ENCODE results near the gene EIF3CL. TPM values are rescaled to one million over a fixed set of nuclear protein-coding genes. Genes with fewer than 3 reads are reported as not detected.
"Not testable (repeated sequence)": the region's sequence is repeated elsewhere in the genome, so short reads cannot be mapped to it uniquely, and the experiment has no call there.

Gene EIF3CL
- total RNA-seq, 2 donors from 2014 or later = 38.1 to 54.3 TPM

DNA sequence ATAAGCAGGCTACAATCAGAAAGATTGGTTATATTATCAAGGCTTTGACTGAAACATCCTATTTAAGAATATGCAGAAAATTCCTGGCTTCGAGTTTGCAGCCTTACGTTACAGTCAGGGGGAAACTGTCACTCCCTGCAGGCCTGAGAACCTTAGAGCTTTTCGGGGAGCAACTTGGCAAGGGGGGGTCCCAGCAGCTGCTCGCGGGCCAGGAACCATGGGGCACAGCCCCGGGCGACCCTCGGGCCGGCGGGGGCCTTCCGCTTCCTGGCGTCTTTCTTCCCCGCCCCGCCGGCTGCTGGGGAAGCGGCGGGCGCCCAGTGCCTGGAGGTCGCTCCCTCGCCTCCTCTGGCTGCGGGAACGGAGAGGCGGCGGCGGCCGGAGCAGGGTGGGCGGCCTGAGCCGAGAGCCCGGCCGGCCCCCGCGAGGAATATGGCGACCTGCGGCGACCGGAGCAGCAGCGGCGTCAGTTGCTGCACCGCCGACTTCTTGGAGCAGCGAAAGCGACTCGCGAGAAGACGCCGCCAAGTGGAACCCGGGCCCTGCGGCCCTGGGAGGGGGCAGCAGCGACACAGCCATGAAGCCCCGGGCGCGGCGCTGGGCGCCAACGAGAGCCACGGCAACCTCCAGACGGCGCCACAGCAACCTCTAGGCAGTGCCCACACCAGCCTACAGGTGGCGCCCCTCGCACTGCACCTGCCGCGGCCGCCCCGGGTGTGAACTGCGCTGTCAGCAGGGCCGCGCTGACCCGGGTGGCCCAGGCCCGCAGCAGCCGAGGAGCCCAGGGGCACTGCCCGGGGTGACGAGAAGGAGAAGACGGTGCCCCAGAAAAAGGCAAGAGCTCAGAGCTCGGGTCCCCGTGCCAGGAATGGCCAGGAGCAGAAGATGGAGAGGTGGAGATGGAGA, 39.1 kb downstream of the EIF3CL start:
- H3K9ac ChIP-seq (ENCODE audit: extremely low read depth, low read length, poor library complexity, severe bottlenecking); H3K4me1 Mint-ChIP-seq; H3K4me3 Mint-ChIP-seq; H3K4me3 ChIP-seq (ENCODE audit: low read length); H3K9me3 Mint-ChIP-seq; H3K27me3 ChIP-seq (ENCODE audit: control insufficient read depth, insufficient read depth, low read length, poor library complexity, severe bottlenecking); H3K36me3 ChIP-seq (ENCODE audit: control insufficient read depth, insufficient read depth, low read length); DNase-seq; H3K27ac Mint-ChIP-seq; H3K27me3 Mint-ChIP-seq (ENCODE audit: insufficient read depth); H3K9me3 ChIP-seq (ENCODE audit: control insufficient read depth, low read length); H3K36me3 Mint-ChIP-seq (ENCODE audit: low read depth); H3K4me1 ChIP-seq (ENCODE audit: control insufficient read depth, insufficient read depth, low read length); H3K27ac ChIP-seq (ENCODE audit: low read depth, low read length): not testable (repeated sequence)
- WGBS, 2 experiments (ENCODE audit: insufficient coverage in 1 of 2, insufficient read length in 1 of 2) = no CpG with 5 or more reads among the region's 75 CpGs
- TF ChIP-seq, protein P1, sequence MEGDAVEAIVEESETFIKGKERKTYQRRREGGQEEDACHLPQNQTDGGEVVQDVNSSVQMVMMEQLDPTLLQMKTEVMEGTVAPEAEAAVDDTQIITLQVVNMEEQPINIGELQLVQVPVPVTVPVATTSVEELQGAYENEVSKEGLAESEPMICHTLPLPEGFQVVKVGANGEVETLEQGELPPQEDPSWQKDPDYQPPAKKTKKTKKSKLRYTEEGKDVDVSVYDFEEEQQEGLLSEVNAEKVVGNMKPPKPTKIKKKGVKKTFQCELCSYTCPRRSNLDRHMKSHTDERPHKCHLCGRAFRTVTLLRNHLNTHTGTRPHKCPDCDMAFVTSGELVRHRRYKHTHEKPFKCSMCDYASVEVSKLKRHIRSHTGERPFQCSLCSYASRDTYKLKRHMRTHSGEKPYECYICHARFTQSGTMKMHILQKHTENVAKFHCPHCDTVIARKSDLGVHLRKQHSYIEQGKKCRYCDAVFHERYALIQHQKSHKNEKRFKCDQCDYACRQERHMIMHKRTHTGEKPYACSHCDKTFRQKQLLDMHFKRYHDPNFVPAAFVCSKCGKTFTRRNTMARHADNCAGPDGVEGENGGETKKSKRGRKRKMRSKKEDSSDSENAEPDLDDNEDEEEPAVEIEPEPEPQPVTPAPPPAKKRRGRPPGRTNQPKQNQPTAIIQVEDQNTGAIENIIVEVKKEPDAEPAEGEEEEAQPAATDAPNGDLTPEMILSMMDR (conservative IDR thresholded peaks at IDR 0.05) = peak; percentile 20

DNA sequence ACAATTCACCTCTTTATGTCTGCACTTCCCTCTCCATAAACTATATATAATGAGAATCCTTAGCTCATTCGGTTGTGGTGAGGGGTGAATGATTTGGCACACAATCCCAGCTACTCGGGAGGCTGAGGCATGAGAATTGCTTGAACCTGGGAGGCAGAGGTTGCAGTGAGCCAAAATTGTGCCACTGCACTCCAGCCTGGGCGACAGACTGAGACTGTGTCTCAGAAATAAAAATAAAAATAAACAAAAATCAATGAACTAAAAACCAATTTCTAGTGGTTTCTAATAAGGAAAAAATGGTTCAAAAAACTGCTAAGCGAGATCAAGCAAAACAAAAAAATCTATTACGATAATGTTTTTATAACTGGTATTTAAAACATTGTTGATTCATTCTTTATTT, 40.2 kb downstream of the EIF3CL start, which contains the start of gene NPIPB6:
Gene NPIPB6 (minus strand): TSS at position 101 of the 400 bp plus-strand sequence. CDS start 686 bp downstream, outside the sequence.
- H3K9me3 Mint-ChIP-seq = not testable (repeated sequence)
- no CpG with 5 or more reads among the region's 5 CpGs for WGBS, 2 experiments (ENCODE audit: insufficient coverage in 1 of 2, insufficient read length in 1 of 2)

DNA sequence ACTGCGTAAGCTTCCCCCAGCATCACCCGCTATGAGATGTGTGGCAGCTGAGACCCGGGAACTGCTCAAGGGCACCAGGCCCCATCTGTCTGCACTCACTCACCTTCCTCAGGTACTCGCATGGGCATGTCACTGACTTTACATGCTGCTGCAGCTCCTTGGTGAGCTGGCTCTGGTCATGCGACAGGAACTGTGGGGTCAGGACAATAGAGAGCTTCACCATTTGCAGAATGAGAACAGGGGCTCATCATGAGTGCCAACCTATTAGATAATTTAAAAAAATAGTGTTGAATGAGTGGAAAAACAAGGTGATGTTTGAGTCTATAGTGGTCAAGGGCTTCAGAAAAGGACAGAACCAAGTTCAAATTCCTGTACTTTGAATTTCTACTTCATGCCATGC, 41.0 kb downstream of the EIF3CL start:
- H3K27me3 ChIP-seq (ENCODE audit: control insufficient read depth, insufficient read depth, low read length, poor library complexity, severe bottlenecking); DNase-seq; H3K9ac ChIP-seq (ENCODE audit: extremely low read depth, low read length, poor library complexity, severe bottlenecking); H3K36me3 ChIP-seq (ENCODE audit: control insufficient read depth, insufficient read depth, low read length); H3K27me3 Mint-ChIP-seq (ENCODE audit: insufficient read depth); H3K4me3 Mint-ChIP-seq; H3K4me1 ChIP-seq (ENCODE audit: control insufficient read depth, insufficient read depth, low read length); H3K9me3 Mint-ChIP-seq; H3K36me3 Mint-ChIP-seq (ENCODE audit: low read depth); H3K4me3 ChIP-seq (ENCODE audit: low read length); H3K27ac ChIP-seq (ENCODE audit: low read depth, low read length); H3K9me3 ChIP-seq (ENCODE audit: control insufficient read depth, low read length); H3K4me1 Mint-ChIP-seq; H3K27ac Mint-ChIP-seq: not testable (repeated sequence)
- 90% methylated on average over 2 of the region's 5 CpGs; no CpG with 5 or more reads in 1 of the 2 experiments for WGBS, 2 experiments (ENCODE audit: insufficient coverage in 1 of 2, insufficient read length in 1 of 2)

More for the DNA sequence above, 40.2 kb downstream of the EIF3CL start, which contains the start of gene NPIPB6:
- H3K36me3 Mint-ChIP-seq (ENCODE audit: low read depth); H3K27ac ChIP-seq (ENCODE audit: low read depth, low read length); DNase-seq; H3K27me3 Mint-ChIP-seq (ENCODE audit: insufficient read depth); H3K9ac ChIP-seq (ENCODE audit: extremely low read depth, low read length, poor library complexity, severe bottlenecking); H3K4me1 ChIP-seq (ENCODE audit: control insufficient read depth, insufficient read depth, low read length); H3K4me1 Mint-ChIP-seq; H3K36me3 ChIP-seq (ENCODE audit: control insufficient read depth, insufficient read depth, low read length); H3K27ac Mint-ChIP-seq; H3K27me3 ChIP-seq (ENCODE audit: control insufficient read depth, insufficient read depth, low read length, poor library complexity, severe bottlenecking); H3K4me3 Mint-ChIP-seq; H3K9me3 ChIP-seq (ENCODE audit: control insufficient read depth, low read length); H3K4me3 ChIP-seq (ENCODE audit: low read length): not testable (repeated sequence)

DNA sequence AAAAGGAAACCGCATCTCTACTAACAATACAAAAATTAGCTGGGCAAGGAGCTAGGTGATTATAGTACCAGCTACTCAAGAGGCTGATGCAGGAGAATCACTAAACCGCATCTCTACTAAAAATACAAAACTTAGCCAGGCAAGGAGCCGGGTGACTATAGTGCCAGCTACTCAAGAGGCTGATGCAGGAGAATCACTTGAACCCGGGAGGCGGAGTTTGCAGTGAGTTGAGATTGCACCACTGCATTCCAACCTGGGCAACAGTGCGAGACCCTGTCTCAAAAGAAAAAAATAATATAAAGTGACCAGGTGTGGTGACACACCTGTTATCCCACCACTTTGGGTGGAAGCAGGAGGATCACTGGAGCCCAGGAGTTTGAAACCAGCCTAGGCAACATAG, 65.4 kb downstream of the EIF3CL start:
- not testable (repeated sequence) for H3K9me3 ChIP-seq (ENCODE audit: control insufficient read depth, low read length); H3K4me1 Mint-ChIP-seq; H3K36me3 Mint-ChIP-seq (ENCODE audit: low read depth); DNase-seq; H3K9ac ChIP-seq (ENCODE audit: extremely low read depth, low read length, poor library complexity, severe bottlenecking); H3K27ac Mint-ChIP-seq; H3K4me3 Mint-ChIP-seq; H3K36me3 ChIP-seq (ENCODE audit: control insufficient read depth, insufficient read depth, low read length); H3K27me3 ChIP-seq (ENCODE audit: control insufficient read depth, insufficient read depth, low read length, poor library complexity, severe bottlenecking); H3K27ac ChIP-seq (ENCODE audit: low read depth, low read length); H3K4me1 ChIP-seq (ENCODE audit: control insufficient read depth, insufficient read depth, low read length); H3K9me3 Mint-ChIP-seq; H3K27me3 Mint-ChIP-seq (ENCODE audit: insufficient read depth); H3K4me3 ChIP-seq (ENCODE audit: low read length)
- WGBS, 2 experiments (ENCODE audit: insufficient coverage in 1 of 2, insufficient read length in 1 of 2) = 100% methylated on average over 4 of the region's 6 CpGs; no CpG with 5 or more reads in 1 of the 2 experiments

DNA sequence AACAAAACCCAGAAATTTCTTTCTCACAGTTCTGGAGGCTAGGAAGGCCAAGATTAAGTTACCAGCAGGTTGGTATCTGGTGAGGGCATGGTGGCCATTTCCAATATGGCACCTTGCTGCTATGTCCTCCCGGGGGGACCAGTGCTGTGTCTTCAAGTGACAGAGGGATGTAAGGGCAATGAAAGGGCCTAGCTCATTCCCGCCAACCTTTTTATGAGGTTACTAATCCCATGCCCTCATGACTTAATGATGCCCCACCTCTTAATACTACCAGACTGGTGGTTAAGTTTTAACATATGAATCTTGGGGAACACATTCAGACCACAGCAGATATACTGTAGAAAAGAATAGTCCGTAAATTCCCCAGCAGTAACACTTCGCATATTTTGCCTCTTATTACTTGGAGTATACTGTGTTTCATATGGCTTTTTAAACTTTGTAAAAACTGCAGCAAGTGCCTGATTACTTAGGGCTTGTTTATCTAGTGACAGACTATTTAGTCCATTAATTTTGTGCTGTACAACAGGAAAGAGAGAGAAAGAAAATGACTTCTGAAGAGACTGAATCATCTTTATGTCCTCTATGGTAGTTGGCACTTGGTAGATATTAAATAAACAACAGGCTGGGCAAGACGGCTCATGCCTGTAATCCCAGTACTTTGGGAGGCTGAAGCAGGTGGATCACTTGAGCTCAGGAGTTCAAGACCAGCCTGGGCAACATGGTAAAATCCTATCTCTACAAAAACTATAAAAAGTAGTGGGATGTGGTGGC, 66.5 kb downstream of the EIF3CL start:
- not testable (repeated sequence) for H3K4me1 ChIP-seq (ENCODE audit: control insufficient read depth, insufficient read depth, low read length); H3K9me3 Mint-ChIP-seq; DNase-seq

DNA sequence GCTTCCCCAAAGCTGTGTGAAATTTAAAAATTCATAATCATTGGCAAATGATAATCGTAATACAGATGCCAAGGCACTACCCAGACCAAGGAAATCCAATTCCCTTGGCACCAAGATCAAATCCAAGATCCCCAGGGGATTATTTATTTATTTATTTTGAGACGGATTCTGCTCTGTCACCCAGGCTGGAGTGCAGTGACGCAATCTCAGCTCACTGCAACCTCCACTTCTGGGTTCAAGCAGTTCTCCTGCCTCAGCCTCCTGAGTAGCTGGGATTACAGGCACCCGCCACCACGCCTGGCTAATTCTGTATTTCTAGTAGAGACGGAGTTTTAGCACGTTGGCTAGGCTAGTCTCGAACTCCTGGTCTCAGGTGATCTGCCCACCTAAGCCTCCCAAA, 68.0 kb downstream of the EIF3CL start:
- H3K36me3 Mint-ChIP-seq (ENCODE audit: low read depth); H3K27ac Mint-ChIP-seq: not testable (repeated sequence)

More for the DNA sequence above, 66.5 kb downstream of the EIF3CL start:
- not testable (repeated sequence) for H3K9me3 ChIP-seq (ENCODE audit: control insufficient read depth, low read length); H3K27ac ChIP-seq (ENCODE audit: low read depth, low read length); H3K27me3 Mint-ChIP-seq (ENCODE audit: insufficient read depth); H3K4me3 ChIP-seq (ENCODE audit: low read length); H3K27me3 ChIP-seq (ENCODE audit: control insufficient read depth, insufficient read depth, low read length, poor library complexity, severe bottlenecking); H3K4me3 Mint-ChIP-seq; H3K4me1 Mint-ChIP-seq; H3K9ac ChIP-seq (ENCODE audit: extremely low read depth, low read length, poor library complexity, severe bottlenecking); H3K36me3 Mint-ChIP-seq (ENCODE audit: low read depth); H3K36me3 ChIP-seq (ENCODE audit: control insufficient read depth, insufficient read depth, low read length); H3K27ac Mint-ChIP-seq
- WGBS, 2 experiments (ENCODE audit: insufficient coverage in 1 of 2, insufficient read length in 1 of 2) = 100% methylated on average over 3 of the region's 5 CpGs; no CpG with 5 or more reads in 1 of the 2 experiments

More for the DNA sequence above, 68.0 kb downstream of the EIF3CL start:
- H3K9me3 Mint-ChIP-seq; H3K4me1 Mint-ChIP-seq; H3K4me3 ChIP-seq (ENCODE audit: low read length); H3K4me1 ChIP-seq (ENCODE audit: control insufficient read depth, insufficient read depth, low read length); H3K4me3 Mint-ChIP-seq; H3K36me3 ChIP-seq (ENCODE audit: control insufficient read depth, insufficient read depth, low read length); H3K27ac ChIP-seq (ENCODE audit: low read depth, low read length); H3K9me3 ChIP-seq (ENCODE audit: control insufficient read depth, low read length); H3K27me3 ChIP-seq (ENCODE audit: control insufficient read depth, insufficient read depth, low read length, poor library complexity, severe bottlenecking); DNase-seq; H3K27me3 Mint-ChIP-seq (ENCODE audit: insufficient read depth); H3K9ac ChIP-seq (ENCODE audit: extremely low read depth, low read length, poor library complexity, severe bottlenecking): not testable (repeated sequence)
- WGBS, 2 experiments (ENCODE audit: insufficient coverage in 1 of 2, insufficient read length in 1 of 2) = 81 to 85% methylated on average over 3 to 8 of the region's 8 CpGs

Measured in endodermal cell (in vitro differentiated cells).